Endothelial cell of umbilical vein (primary cell): ENCODE data around the gene CEP350. TPM values are rescaled to one million over a fixed set of nuclear protein-coding genes. Genes with fewer than 3 reads are reported as not detected.

Source experiments
- BruUV-seq: library from RNA; stranded (reverse); fragments of 400-500 nt; replicated peaks from 2 replicates; lab custom pipeline; 2021; lab: Mats Ljungman, UMichigan
- CTCF ChIA-PET: fragments of 300-600, 350-600 bp; sonication (Branson Sonifier 250); formaldehyde crosslinking; loops from one replicate; lab custom pipeline; 2021; ENCODE audit warnings: antibody characterized with exemption, inconsistent platforms; lab: Charles Lee
- POLR2A ChIA-PET: fragments of 300-600, 350-600 bp; sonication (Branson Sonifier 250); formaldehyde crosslinking; loops from one replicate; lab custom pipeline; 2021; ENCODE audit warnings: antibody characterized with exemption, inconsistent platforms; lab: Charles Lee
- DNase-seq: peaks from one replicate; pipeline ENCODE4 v3.0.0-alpha.2; 2011; ENCODE audit warnings: low read depth, low spot score
- FAIRE-seq: peaks from 2 replicates; lab custom pipeline; 2011; peaks lifted over from hg19 to GRCh38; lab: Jason Lieb, UNC
- H2AFZ ChIP-seq: 2 replicates; pipeline ENCODE4 v1.6.0; 2012; ENCODE audit warnings: low read depth, low read length, control low read depth, inconsistent platforms
- H3K27ac ChIP-seq: 2 replicates; pipeline ENCODE4 v1.5.1; 2011; ENCODE audit warnings: low read depth, mild to moderate bottlenecking, control low read depth, low read length, moderate library complexity; ENCODE audit not compliant: insufficient read depth
- H3K27me3 ChIP-seq, 2 experiments: 2 replicates each; pipeline versions ENCODE4 v1.6.0 to v1.6.1; 2011; ENCODE audit warnings: low read length in 2 of 2, mixed read lengths in 1 of 2; ENCODE audit not compliant: control insufficient read depth in 2 of 2, insufficient read depth in 2 of 2
- H3K36me3 ChIP-seq, 2 experiments: 2 replicates in 1 of 2; 3 replicates in 1 of 2; pipeline ENCODE4 v1.5.1; 2011; ENCODE audit warnings: low read length in 2 of 2, mild to moderate bottlenecking in 1 of 2, moderate library complexity in 1 of 2; ENCODE audit not compliant: control insufficient read depth in 2 of 2, insufficient read depth in 2 of 2; ENCODE audit errors: extremely low read depth in 1 of 2
- H3K4me1 ChIP-seq: 3 replicates; pipeline ENCODE4 v1.5.1; 2011; ENCODE audit warnings: mild to moderate bottlenecking, low read length; ENCODE audit not compliant: control insufficient read depth, insufficient read depth; ENCODE audit errors: extremely low read depth
- H3K4me2 ChIP-seq: 2 replicates; pipeline ENCODE4 v1.6.1; 2011; ENCODE audit warnings: low read length, control low read depth, mixed read lengths; ENCODE audit not compliant: insufficient read depth
- H3K4me3 ChIP-seq, 3 experiments: fragments of 200-600 bp in 1 of 3; sonication (generic), shearing (Covaris generic) in 1 of 3; replicated peaks in 1 of 3; 2 replicates each; pipeline ENCODE4 v1.5.1; 2011 to 2016; ENCODE audit warnings: control low read depth in 3 of 3, low read length in 3 of 3, mild to moderate bottlenecking in 2 of 3, inconsistent platforms in 1 of 3, low read depth in 1 of 3, moderate library complexity in 1 of 3; ENCODE audit not compliant: insufficient read depth in 1 of 3
- H3K79me2 ChIP-seq: 2 replicates; pipeline ENCODE4 v1.6.0; 2012; ENCODE audit warnings: low read length, inconsistent platforms; ENCODE audit not compliant: control insufficient read depth, insufficient read depth
- H3K9ac ChIP-seq: replicated peaks from 2 replicates; pipeline ENCODE3; 2011; ENCODE audit warnings: low read length, control low read depth; ENCODE audit not compliant: insufficient read depth; ENCODE audit errors: extremely low read depth
- H3K9me1 ChIP-seq: replicated peaks from 3 replicates; pipeline ENCODE4 v1.6.0; 2011; ENCODE audit warnings: mild to moderate bottlenecking, low read length; ENCODE audit not compliant: control insufficient read depth, insufficient read depth; ENCODE audit errors: extremely low read depth
- H3K9me3 ChIP-seq: replicated peaks from 2 replicates; pipeline ENCODE4 v1.5.1; 2012; ENCODE audit warnings: low read length, inconsistent platforms; ENCODE audit not compliant: control insufficient read depth, insufficient read depth
- H4K20me1 ChIP-seq: replicated peaks from 2 replicates; pipeline ENCODE3; 2011; ENCODE audit warnings: mild to moderate bottlenecking, low read length; ENCODE audit not compliant: control insufficient read depth, insufficient read depth; ENCODE audit errors: extremely low read depth
- CTCF ChIP-seq, 2 donors: IDR thresholded peaks; 1 replicate in 1 of 2; 2 replicates in 1 of 2; pipeline ENCODE4 v1.5.1; 2011; ENCODE audit warnings: low read length in 2 of 2, mild to moderate bottlenecking in 2 of 2, moderate library complexity in 2 of 2, control low read depth in 1 of 2, inconsistent platforms in 1 of 2, low read depth in 1 of 2; ENCODE audit not compliant: insufficient read depth in 1 of 2; ENCODE audit errors: extremely low read depth in 1 of 2
- EZH2 ChIP-seq: IDR thresholded peaks from 2 replicates; pipeline ENCODE4 v1.6.1; 2012; ENCODE audit warnings: borderline replicate concordance, low read depth, mild to moderate bottlenecking, moderate library complexity, low read length, inconsistent platforms; ENCODE audit not compliant: severe bottlenecking
- FOS ChIP-seq: IDR thresholded peaks from 2 replicates; pipeline ENCODE4 v1.6.1; 2011; ENCODE audit warnings: mild to moderate bottlenecking, low read length, moderate library complexity, borderline replicate concordance; ENCODE audit not compliant: insufficient read depth
- GATA2 ChIP-seq: IDR thresholded peaks from 2 replicates; pipeline ENCODE4 v1.7.0; 2011; ENCODE audit warnings: low read depth, mild to moderate bottlenecking, moderate library complexity, mixed read lengths, low read length; ENCODE audit not compliant: insufficient read length, insufficient read depth
- JUN ChIP-seq: IDR thresholded peaks from 2 replicates; pipeline ENCODE4 v1.6.1; 2011; ENCODE audit warnings: borderline replicate concordance, low read depth; ENCODE audit not compliant: insufficient read length, insufficient read depth
- MAX ChIP-seq: IDR thresholded peaks from 2 replicates; pipeline ENCODE4 v1.6.1; 2011; ENCODE audit not compliant: insufficient read depth, insufficient read length
- MYC ChIP-seq: IDR thresholded peaks from one replicate; pipeline ENCODE4 v1.6.1; 2011; ENCODE audit warnings: mild to moderate bottlenecking, low read depth, low read length
- POLR2A ChIP-seq: IDR thresholded peaks from 2 replicates; pipeline ENCODE4 v1.6.1; 2012; ENCODE audit warnings: low read depth, mild to moderate bottlenecking, control low read depth, low read length
- POLR2AphosphoS5 ChIP-seq: IDR thresholded peaks from 2 replicates; pipeline ENCODE4 v1.6.1; 2012; ENCODE audit warnings: low read depth, mild to moderate bottlenecking, control low read depth, low read length, moderate library complexity; ENCODE audit not compliant: insufficient read depth
- dilution Hi-C: fragments of 300-500 bp; cut with MboI; formaldehyde crosslinking; loops from one replicate; pipeline ENCODE4 v1.15.0; 2019; ENCODE audit warnings: low sequenced_read_pairs; ENCODE audit not compliant: extremely low pct_ligation_motif_present
- intact Hi-C: fragments of 100-400 bp; cut with micrococcal nuclease; formaldehyde crosslinking; loops from one replicate; pipeline ENCODE4 v1.10.0; 2022
- polyA plus RNA-seq, 4 experiments: library from polyadenylated mRNA; depleted of rRNA in 3 of 4; stranded (reverse) in 3 of 4; unstranded in 1 of 4; fragments of >200 nt; gene quantifications; 2 replicates each; pipeline versions ENCODE4 v1.2.1 to v1.2.3, GENCODE V29; 2011 to 2012; ENCODE audit warnings: missing spikeins in 1 of 4
- total RNA-seq: library from RNA; stranded (reverse); gene quantifications from 2 replicates; pipeline ENCODE4 v1.2.3, GENCODE V29; 2021

CEP350 gene
- total and polyA plus RNA-seq, 2 donors (not counting 3 experiments of a cell fraction or from before 2014, with no cell fraction given): 4.8 to 30.1 TPM

GRCh38 chr1:179910934-179911333 lies 43.7 kb upstream of the CEP350 start:
- CTCF ChIA-PET: interaction anchor here (0.5 to 1.7 kb wide), 6 partner anchors 23 to 268 kb away, joined by 3 to 6 read pairs (median 4); no protein-coding TSS in a partner anchor
- no peaks in the 10 kb centered on the region for H4K20me1 ChIP-seq

More at GRCh38 chr1:179910934-179911333, 43.7 kb upstream of the CEP350 start:
- Histone ChIP-seq H2AFZ (no peak overlapping the region), H3K4me3 (no peak overlapping the region), H3K9me1 (no peaks in the 10 kb centered on the region), H3K27ac (no peak overlapping the region), H3K9ac (no peak overlapping the region), H3K9me3 (no peaks in the 10 kb centered on the region), H3K4me2 (no peak overlapping the region), H3K79me2 (no peaks in the 10 kb centered on the region), H3K27me3 (no peaks in the 10 kb centered on the region), H3K36me3 (peaks cover 3 to 4% of the 10 kb centered on the region in 2 experiments), H3K4me1 (no peaks in the 10 kb centered on the region)
- intact Hi-C loops: no loop called here
- FAIRE-seq (no peak), DNase-seq (no peak)
- no peak for TF ChIP-seq FOS
- TF ChIP-seq GATA2: no peak
- no peak for TF ChIP-seq EZH2
- no peak for TF ChIP-seq CTCF (IDR thresholded peaks at IDR 0.05; ENCODE audit: extremely low read depth in 1 of 2, insufficient read depth in 1 of 2, low read depth in 1 of 2, low read length in 2 of 2)
- TF ChIP-seq MAX: no peak
- TF ChIP-seq JUN: no peak
- no peak for TF ChIP-seq MYC
- TF ChIP-seq POLR2AphosphoS5: no peak
- no peak for TF ChIP-seq POLR2A
- dilution Hi-C loops: no loop called here
- no TSS peak for BruUV-seq
- POLR2A ChIA-PET: no interaction called here
